ENCODE measurements around the gene SLC10A7. TPM values are rescaled to one million over a fixed set of nuclear protein-coding genes. Genes with fewer than 3 reads are reported as not detected.

The SLC10A7 gene
- total and polyA plus RNA-seq, 2 of the 4 experiments (the other 2 are of a cell fraction): 5.2 to 8.4 TPM

- Histone ChIP-seq H2BK15ac (ENCODE audit: low read depth, low read length) (no peak overlapping the region), H3K4me2 (ENCODE audit: low read depth, low read length) (no peak overlapping the region), H2AK5ac (ENCODE audit: low read depth, low read length) (no peak overlapping the region), H3K23ac (ENCODE audit: low read depth, low read length) (no peak overlapping the region), H4K91ac (ENCODE audit: insufficient read depth, low read depth, low read length) (no peak overlapping the region), H3K4me3 (ENCODE audit: insufficient read depth, low read depth, low read length) (no peak overlapping the region), H3K9me3 (ENCODE audit: control insufficient read depth, insufficient read depth, low read length) (peaks cover 3% of the 10 kb centered on the region; the same call in 1 of the 2 replicates), H2BK120ac (ENCODE audit: low read depth, low read length) (no peak overlapping the region), H4K5ac (ENCODE audit: low read depth, low read length) (no peak overlapping the region), H2BK20ac (ENCODE audit: low read depth, low read length) (no peak overlapping the region), H3K18ac (ENCODE audit: low read depth, low read length) (no peak overlapping the region), H3K4ac (ENCODE audit: low read depth, low read length) (no peak overlapping the region), H4K20me1 (ENCODE audit: insufficient read depth, low read length) (no peaks in the 10 kb centered on the region), H2AFZ (replicated peaks; ENCODE audit: low read length, poor library complexity) (no peak overlapping the region), H3K56ac (ENCODE audit: extremely low read depth, insufficient read depth, low read length) (no peak overlapping the region), H3K4me1 (ENCODE audit: control insufficient read depth, insufficient read depth, low read length) (peaks cover 2% of the 10 kb centered on the region), H3K9ac (ENCODE audit: low read depth, low read length) (no peak overlapping the region), H3K27me3 (ENCODE audit: control insufficient read depth, insufficient read depth, low read length) (no peaks in the 10 kb centered on the region), H2AK9ac (replicated peaks; ENCODE audit: low read depth, low read length, poor library complexity) (no peak overlapping the region), H3K9me1 (ENCODE audit: insufficient read depth, low read length) (peaks cover 4% of the 10 kb centered on the region; the same call in 1 of the 2 replicates), H3K14ac (replicated peaks; ENCODE audit: low read depth, low read length) (no peak overlapping the region), H3K27ac (ENCODE audit: insufficient read depth, low read length) (no peak overlapping the region), H2BK5ac (ENCODE audit: low read depth, low read length, poor library complexity, severe bottlenecking) (no peak overlapping the region), H3K36me3 (ENCODE audit: control insufficient read depth, insufficient read depth, low read length) (no peaks in the 10 kb centered on the region), H4K8ac (ENCODE audit: low read depth in 2 of 2, low read length in 2 of 2) (no peak overlapping the region), H3K79me1 (ENCODE audit: low read depth in 1 of 2, low read length in 2 of 2) (no peaks in the 10 kb centered on the region)
- no peak for TF ChIP-seq MAZ (IDR thresholded peaks at IDR 0.05; ENCODE audit: borderline replicate concordance, low read depth, low read length)
- TF ChIP-seq SMC3 (IDR thresholded peaks at IDR 0.05; ENCODE audit: low read depth, low read length): no peak
- TF ChIP-seq RFX5 (IDR thresholded peaks at IDR 0.05; ENCODE audit: low read depth, low read length): no peak
- ATAC-seq (ENCODE audit: low read depth): no peak
- DNase-seq: no peak
- ChIA-PET CTCF (no interaction called here), POLR2A (ENCODE audit: unreplicated experiment) (no interaction called here)
- intact Hi-C loops (cut with micrococcal nuclease): no loop called here
- dilution Hi-C loops (cut with HindIII; ENCODE audit: low sequenced_read_pairs, unreplicated experiment): no loop called here
- no TSS peak for BruUV-seq (replicated peaks)
- in situ Hi-C loops (cut with MboI; ENCODE audit: low sequenced_read_pairs): no loop called here
- 100% methylated on average over 1 of the region's 6 CpGs; no CpG with 5 or more reads in 1 of the 2 experiments for WGBS, 2 experiments (ENCODE audit: extremely low coverage in 2 of 2, insufficient read length in 1 of 2)
These were observed 284.6 kb downstream of the SLC10A7 start for GRCh38 chr4:146237092-146237491.
